Stromal cell of bone marrow (primary cell): ENCODE data around the gene NME7.
A peak's percentile ranks its signal among the peaks of the same experiment; 100 is the strongest.
"Not testable (repeated sequence)": the region's sequence is repeated elsewhere in the genome, so short reads cannot be mapped to it uniquely, and the experiment has no call there.

Experiments
- DNase-seq: peaks from one replicate; pipeline ENCODE4 v3.0.0-alpha.2; 2012; ENCODE audit warnings: low read depth

Gene NME7

GRCh38 chr1:169305948-169306347 lies 61.6 kb downstream of the NME7 start:
- DNase-seq: no peak

- no peak for DNase-seq
Measured at GRCh38 chr1:169305356-169305755, 62.2 kb downstream of the NME7 start.

- DNase-seq: no peak
Measured at GRCh38 chr1:169300854-169301253, 66.7 kb downstream of the NME7 start.

- no peak for DNase-seq
Measured at GRCh38 chr1:169298441-169298840, 69.2 kb downstream of the NME7 start.

GRCh38 chr1:169295846-169296245 lies 71.8 kb downstream of the NME7 start:
- no peak for DNase-seq

- no peak for DNase-seq
Measured at GRCh38 chr1:169295425-169295824, 72.2 kb downstream of the NME7 start.

- DNase-seq: no peak
Measured at GRCh38 chr1:169289016-169289415, 78.6 kb downstream of the NME7 start.

GRCh38 chr1:169288011-169288414 lies 79.6 kb downstream of the NME7 start:
- DNase-seq: no peak

GRCh38 chr1:169287280-169287679 lies 80.3 kb downstream of the NME7 start:
- DNase-seq: no peak

- DNase-seq: not testable (repeated sequence)
Measured at GRCh38 chr1:169281562-169281961, 86.0 kb downstream of the NME7 start.

GRCh38 chr1:169271098-169271497 lies 96.5 kb downstream of the NME7 start:
- DNase-seq: no peak

GRCh38 chr1:169266133-169266532 lies 101.5 kb downstream of the NME7 start:
- DNase-seq: no peak

- no peak for DNase-seq
Measured at GRCh38 chr1:169263059-169263458, 104.5 kb downstream of the NME7 start.

- DNase-seq: no peak
Measured at GRCh38 chr1:169261884-169262283, 105.7 kb downstream of the NME7 start.

- no peak for DNase-seq
Measured at GRCh38 chr1:169260478-169261151, 107.0 kb downstream of the NME7 start.

GRCh38 chr1:169259816-169260215 lies 107.8 kb downstream of the NME7 start:
- DNase-seq: no peak

GRCh38 chr1:169250795-169251194 lies 116.8 kb downstream of the NME7 start:
- no peak for DNase-seq

- no peak for DNase-seq
Measured at GRCh38 chr1:169250022-169250421, 117.6 kb downstream of the NME7 start.

GRCh38 chr1:169249611-169250010 lies 118.0 kb downstream of the NME7 start:
- DNase-seq: no peak

- no peak for DNase-seq
Measured at GRCh38 chr1:169245706-169246105, 121.9 kb downstream of the NME7 start.

GRCh38 chr1:169240449-169241232 lies 127.0 kb downstream of the NME7 start:
- peak; percentile 12 for DNase-seq

GRCh38 chr1:169236880-169237279 lies 130.7 kb downstream of the NME7 start:
- no peak for DNase-seq

- peak; percentile 19 for DNase-seq
Measured at GRCh38 chr1:169236143-169236542, 131.5 kb downstream of the NME7 start.

GRCh38 chr1:169235568-169235967 lies 132.0 kb downstream of the NME7 start:
- DNase-seq: no peak
